ENCODE results near the gene LMX1B.

The LMX1B gene

GRCh38 chr9:126615791-126616447 lies 2.2 kb downstream of the LMX1B start:
- no peak for DNase-seq
- in situ Hi-C loops (cut with HindIII; ENCODE audit: low pct_ligation_motif_present, low pct_unique_long_range_greater_than_20kb, low sequenced_read_pairs) = no loop called here

- in situ Hi-C loops (cut with HindIII; ENCODE audit: low pct_ligation_motif_present, low pct_unique_long_range_greater_than_20kb, low sequenced_read_pairs) = no loop called here
- no peak for DNase-seq
Measured at GRCh38 chr9:126616521-126616976, 2.8 kb downstream of the LMX1B start.

- in situ Hi-C loops (cut with HindIII; ENCODE audit: low pct_ligation_motif_present, low pct_unique_long_range_greater_than_20kb, low sequenced_read_pairs) = no loop called here
- no peak for DNase-seq
Measured at GRCh38 chr9:126617003-126617822, 3.5 kb downstream of the LMX1B start.

- DNase-seq = no peak
- in situ Hi-C loops (cut with HindIII; ENCODE audit: low pct_ligation_motif_present, low pct_unique_long_range_greater_than_20kb, low sequenced_read_pairs) = no loop called here
Measured at GRCh38 chr9:126617823-126618165, 4.1 kb downstream of the LMX1B start.

GRCh38 chr9:126618190-126618584 lies 4.5 kb downstream of the LMX1B start:
- in situ Hi-C loops (cut with HindIII; ENCODE audit: low pct_ligation_motif_present, low pct_unique_long_range_greater_than_20kb, low sequenced_read_pairs) = no loop called here
- no peak for DNase-seq

GRCh38 chr9:126618585-126619360 lies 5.0 kb downstream of the LMX1B start:
- in situ Hi-C loops (cut with HindIII; ENCODE audit: low pct_ligation_motif_present, low pct_unique_long_range_greater_than_20kb, low sequenced_read_pairs) = no loop called here
- DNase-seq = no peak

- in situ Hi-C loops (cut with HindIII; ENCODE audit: low pct_ligation_motif_present, low pct_unique_long_range_greater_than_20kb, low sequenced_read_pairs) = no loop called here
- no peak for DNase-seq
Measured at GRCh38 chr9:126619361-126620135, 5.8 kb downstream of the LMX1B start.

- in situ Hi-C loops (cut with HindIII; ENCODE audit: low pct_ligation_motif_present, low pct_unique_long_range_greater_than_20kb, low sequenced_read_pairs) = no loop called here
- no peak for DNase-seq
Measured at GRCh38 chr9:126620478-126620877, 6.8 kb downstream of the LMX1B start.

- no peak for DNase-seq
- in situ Hi-C loops (cut with HindIII; ENCODE audit: low pct_ligation_motif_present, low pct_unique_long_range_greater_than_20kb, low sequenced_read_pairs) = no loop called here
Measured at GRCh38 chr9:126621061-126621918, 7.6 kb downstream of the LMX1B start.

- no peak for DNase-seq
- in situ Hi-C loops (cut with HindIII; ENCODE audit: low pct_ligation_motif_present, low pct_unique_long_range_greater_than_20kb, low sequenced_read_pairs) = no loop called here
Measured at GRCh38 chr9:126621919-126622735, 8.4 kb downstream of the LMX1B start.

- in situ Hi-C loops (cut with HindIII; ENCODE audit: low pct_ligation_motif_present, low pct_unique_long_range_greater_than_20kb, low sequenced_read_pairs) = no loop called here
- no peak for DNase-seq
Measured at GRCh38 chr9:126623314-126623666, 9.6 kb downstream of the LMX1B start.

- in situ Hi-C loops (cut with HindIII; ENCODE audit: low pct_ligation_motif_present, low pct_unique_long_range_greater_than_20kb, low sequenced_read_pairs) = no loop called here
- DNase-seq = no peak
Measured at GRCh38 chr9:126623667-126624478, 10.1 kb downstream of the LMX1B start.

GRCh38 chr9:126624479-126624826 lies 10.7 kb downstream of the LMX1B start:
- DNase-seq = no peak
- in situ Hi-C loops (cut with HindIII; ENCODE audit: low pct_ligation_motif_present, low pct_unique_long_range_greater_than_20kb, low sequenced_read_pairs) = no loop called here

- in situ Hi-C loops (cut with HindIII; ENCODE audit: low pct_ligation_motif_present, low pct_unique_long_range_greater_than_20kb, low sequenced_read_pairs) = no loop called here
- no peak for DNase-seq
Measured at GRCh38 chr9:126624912-126625311, 11.2 kb downstream of the LMX1B start.

GRCh38 chr9:126625329-126626126 lies 11.8 kb downstream of the LMX1B start:
- DNase-seq = no peak
- in situ Hi-C loops (cut with HindIII; ENCODE audit: low pct_ligation_motif_present, low pct_unique_long_range_greater_than_20kb, low sequenced_read_pairs) = no loop called here
